GM18502 (cell line): ENCODE results near the gene CBL.

Experiments used
- ATAC-seq: cut with Tn5 transposase; IDR thresholded peaks from one replicate; pipeline ENCODE4 v1.9.1; 2021; ENCODE audit warnings: mild to moderate bottlenecking; ENCODE audit not compliant: unreplicated experiment, poor library complexity

CBL gene

GRCh38 chr11:119262668-119263351 lies 56.7 kb downstream of the CBL start:
- ATAC-seq = peak; percentile 42

- no peak for ATAC-seq
These were observed 57.3 kb downstream of the CBL start for GRCh38 chr11:119263352-119263940.

- ATAC-seq = no peak
These were observed 59.9 kb downstream of the CBL start for GRCh38 chr11:119266063-119266462.

GRCh38 chr11:119266517-119267255 lies 60.5 kb downstream of the CBL start:
- no peak for ATAC-seq

- ATAC-seq = no peak
These were observed 61.5 kb downstream of the CBL start for GRCh38 chr11:119267645-119268044.

- ATAC-seq = no peak
These were observed 67.6 kb downstream of the CBL start for GRCh38 chr11:119273721-119274120.

GRCh38 chr11:119277660-119278059 lies 71.5 kb downstream of the CBL start:
- no peak for ATAC-seq

GRCh38 chr11:119282495-119282894 lies 76.4 kb downstream of the CBL start:
- no peak for ATAC-seq

- ATAC-seq = no peak
These were observed 78.4 kb downstream of the CBL start for GRCh38 chr11:119284344-119285157.

- ATAC-seq = no peak
These were observed 79.3 kb downstream of the CBL start for GRCh38 chr11:119285431-119285830.

GRCh38 chr11:119288219-119288618 lies 82.1 kb downstream of the CBL start:
- ATAC-seq = no peak

GRCh38 chr11:119290894-119291497 lies 84.9 kb downstream of the CBL start:
- ATAC-seq = no peak

GRCh38 chr11:119293461-119293860 lies 87.3 kb downstream of the CBL start:
- ATAC-seq = no peak

- no peak for ATAC-seq
These were observed 89.0 kb downstream of the CBL start for GRCh38 chr11:119295178-119295577.

GRCh38 chr11:119297938-119298337 lies 91.8 kb downstream of the CBL start:
- no peak for ATAC-seq

- no peak for ATAC-seq
These were observed 92.6 kb downstream of the CBL start for GRCh38 chr11:119298726-119299125.

GRCh38 chr11:119299416-119299815 lies 93.3 kb downstream of the CBL start:
- ATAC-seq = no peak

GRCh38 chr11:119300198-119300964 lies 94.2 kb downstream of the CBL start:
- ATAC-seq = no peak

GRCh38 chr11:119303227-119303718 lies 97.1 kb downstream of the CBL start:
- no peak for ATAC-seq
